Loucy (cell line): ENCODE data around the gene VPS4B.

Source experiments
- H2AFZ ChIP-seq: fragments of 200-600 bp; sonication (generic); 2 replicates; pipeline ENCODE4 v1.6.0; 2016; ENCODE audit warnings: antibody characterized with exemption, mild to moderate bottlenecking, low read length, moderate library complexity
- H3F3A ChIP-seq: fragments of 200-600 bp; 2 replicates; pipeline ENCODE4 v1.6.0; 2016; ENCODE audit warnings: antibody characterized with exemption, low read depth, mild to moderate bottlenecking
- H3K27me3 ChIP-seq: fragments of 200-600 bp; sonication (generic); 2 replicates; pipeline ENCODE4 v1.6.1; 2014; ENCODE audit warnings: low read length, mild to moderate bottlenecking; ENCODE audit not compliant: insufficient read depth, poor library complexity, severe bottlenecking
- H3K36me3 ChIP-seq: fragments of 200-600 bp; sonication (generic); 2 replicates; pipeline ENCODE4 v1.6.1; 2016; ENCODE audit warnings: low read length; ENCODE audit not compliant: insufficient read depth
- H3K4me1 ChIP-seq: fragments of 200-600 bp; sonication (generic); 2 replicates; pipeline ENCODE4 v1.5.1; 2014; ENCODE audit warnings: low read length, mild to moderate bottlenecking; ENCODE audit not compliant: insufficient read depth, poor library complexity, severe bottlenecking
- H3K4me2 ChIP-seq: fragments of 200-600 bp; sonication (generic); 2 replicates; pipeline ENCODE4 v1.6.0; 2014; ENCODE audit warnings: antibody characterized with exemption, low read length, low read depth, mild to moderate bottlenecking; ENCODE audit not compliant: poor library complexity, severe bottlenecking
- H3K4me3 ChIP-seq: fragments of 200-600 bp; sonication (generic); 2 replicates; pipeline ENCODE4 v1.5.1; 2014; ENCODE audit warnings: low read length, mild to moderate bottlenecking, mixed read lengths; ENCODE audit not compliant: poor library complexity, severe bottlenecking
- H3K79me2 ChIP-seq: fragments of 200-600 bp; sonication (generic); 2 replicates; pipeline ENCODE4 v1.6.1; 2014; ENCODE audit warnings: low read length; ENCODE audit not compliant: insufficient read depth
- H3K9ac ChIP-seq: fragments of 200-600 bp; sonication (generic); 2 replicates; pipeline ENCODE4 v1.6.0; 2014; ENCODE audit warnings: mild to moderate bottlenecking, low read depth, low read length, moderate library complexity; ENCODE audit not compliant: poor library complexity, severe bottlenecking
- H3K9me2 ChIP-seq: fragments of 200-600 bp; sonication (generic); replicated peaks from 2 replicates; pipeline ENCODE4 v1.6.1; 2016; ENCODE audit warnings: low read depth, low read length, mixed read lengths
- H3K9me3 ChIP-seq: fragments of 200-600 bp; sonication (generic); 2 replicates; pipeline ENCODE4 v1.6.1; 2014; ENCODE audit warnings: mild to moderate bottlenecking, antibody characterized with exemption, low read length, low read depth; ENCODE audit not compliant: insufficient read depth
- H4K20me1 ChIP-seq: fragments of 200-600 bp; sonication (generic); 2 replicates; pipeline ENCODE4 v1.6.0; 2014; ENCODE audit warnings: antibody characterized with exemption, low read length, mild to moderate bottlenecking; ENCODE audit not compliant: insufficient read depth, poor library complexity, severe bottlenecking
- EZH2phosphoT487 ChIP-seq: fragments of 200-600 bp; IDR thresholded peaks from 2 replicates; pipeline ENCODE4 v1.6.1; 2018; ENCODE audit warnings: antibody characterized with exemption, mild to moderate bottlenecking, moderate library complexity, borderline replicate concordance
- TF ChIP-seq, protein P1 (sequence below): fragments of 200-600 bp; sonication (generic); conservative IDR thresholded peaks from 2 replicates; pipeline ENCODE4 v1.5.1; 2014; ENCODE audit warnings: mild to moderate bottlenecking, antibody characterized with exemption, low read length

Gene VPS4B

DNA sequence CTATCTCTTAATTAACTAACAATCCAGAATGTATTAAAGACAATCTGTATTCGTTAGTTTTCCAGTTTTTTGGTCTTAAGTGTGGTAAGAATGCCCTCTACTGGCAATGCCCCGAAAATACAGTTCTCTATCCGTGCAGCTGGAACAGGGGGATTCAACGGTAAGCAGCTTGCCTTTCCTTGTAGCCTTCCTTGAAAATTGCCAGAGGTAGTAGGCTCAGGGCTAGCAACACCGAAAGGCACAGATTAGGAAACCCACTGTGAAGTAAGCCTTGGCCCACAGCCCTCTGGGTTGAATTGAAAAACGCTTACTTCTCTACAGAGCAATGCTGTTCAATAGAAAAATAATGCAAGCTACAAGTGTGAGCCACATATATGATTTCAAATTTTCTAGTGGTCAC is 17.1 kb upstream of the VPS4B start:
- Histone ChIP-seq H3F3A (no peaks in the 10 kb centered on the region), H3K9ac (no peak overlapping the region), H3K27me3 (no peaks in the 10 kb centered on the region), H3K36me3 (no peaks in the 10 kb centered on the region), H3K79me2 (no peaks in the 10 kb centered on the region), H2AFZ (peak overlapping the region; percentile 88; the same call in 1 of the 2 replicates), H3K4me3 (no peak overlapping the region), H3K9me3 (no peaks in the 10 kb centered on the region), H3K4me2 (no peak overlapping the region), H3K9me2 (no peaks in the 10 kb centered on the region), H3K4me1 (peaks cover 2% of the 10 kb centered on the region), H4K20me1 (no peaks in the 10 kb centered on the region)
- TF ChIP-seq, protein P1, sequence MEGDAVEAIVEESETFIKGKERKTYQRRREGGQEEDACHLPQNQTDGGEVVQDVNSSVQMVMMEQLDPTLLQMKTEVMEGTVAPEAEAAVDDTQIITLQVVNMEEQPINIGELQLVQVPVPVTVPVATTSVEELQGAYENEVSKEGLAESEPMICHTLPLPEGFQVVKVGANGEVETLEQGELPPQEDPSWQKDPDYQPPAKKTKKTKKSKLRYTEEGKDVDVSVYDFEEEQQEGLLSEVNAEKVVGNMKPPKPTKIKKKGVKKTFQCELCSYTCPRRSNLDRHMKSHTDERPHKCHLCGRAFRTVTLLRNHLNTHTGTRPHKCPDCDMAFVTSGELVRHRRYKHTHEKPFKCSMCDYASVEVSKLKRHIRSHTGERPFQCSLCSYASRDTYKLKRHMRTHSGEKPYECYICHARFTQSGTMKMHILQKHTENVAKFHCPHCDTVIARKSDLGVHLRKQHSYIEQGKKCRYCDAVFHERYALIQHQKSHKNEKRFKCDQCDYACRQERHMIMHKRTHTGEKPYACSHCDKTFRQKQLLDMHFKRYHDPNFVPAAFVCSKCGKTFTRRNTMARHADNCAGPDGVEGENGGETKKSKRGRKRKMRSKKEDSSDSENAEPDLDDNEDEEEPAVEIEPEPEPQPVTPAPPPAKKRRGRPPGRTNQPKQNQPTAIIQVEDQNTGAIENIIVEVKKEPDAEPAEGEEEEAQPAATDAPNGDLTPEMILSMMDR: peak; percentile 94
- TF ChIP-seq EZH2phosphoT487: no peak

DNA sequence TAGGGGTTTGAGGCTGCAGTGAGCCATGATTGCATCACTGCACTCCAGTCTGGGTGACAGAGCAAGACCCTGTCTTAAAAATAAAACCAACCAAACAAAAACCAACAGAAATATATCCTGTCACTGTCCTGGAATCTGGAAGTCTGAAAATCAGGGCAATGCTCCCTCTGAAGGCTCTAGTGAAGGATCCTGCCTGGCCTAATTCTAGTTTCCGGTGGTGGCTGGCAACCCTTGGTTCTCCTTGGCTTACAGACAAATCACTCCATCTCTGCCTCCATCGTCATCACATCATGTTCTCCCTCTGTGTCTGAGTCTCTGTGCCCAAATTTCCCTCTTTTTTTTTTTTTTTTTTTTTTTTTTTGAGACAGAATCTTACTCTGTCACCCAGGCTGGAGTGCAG is 15.9 kb upstream of the VPS4B start:
- Histone ChIP-seq H2AFZ (peak overlapping the region; percentile 73; the same call in 1 of the 2 replicates), H3K9ac (no peak overlapping the region), H3F3A (no peaks in the 10 kb centered on the region), H3K4me2 (no peak overlapping the region), H3K79me2 (no peaks in the 10 kb centered on the region), H3K4me1 (no peaks in the 10 kb centered on the region), H3K4me3 (no peak overlapping the region), H4K20me1 (no peaks in the 10 kb centered on the region), H3K27me3 (no peaks in the 10 kb centered on the region), H3K9me3 (no peaks in the 10 kb centered on the region), H3K36me3 (no peaks in the 10 kb centered on the region), H3K9me2 (no peaks in the 10 kb centered on the region)
- TF ChIP-seq, protein P1: no peak
- TF ChIP-seq EZH2phosphoT487: no peak

DNA sequence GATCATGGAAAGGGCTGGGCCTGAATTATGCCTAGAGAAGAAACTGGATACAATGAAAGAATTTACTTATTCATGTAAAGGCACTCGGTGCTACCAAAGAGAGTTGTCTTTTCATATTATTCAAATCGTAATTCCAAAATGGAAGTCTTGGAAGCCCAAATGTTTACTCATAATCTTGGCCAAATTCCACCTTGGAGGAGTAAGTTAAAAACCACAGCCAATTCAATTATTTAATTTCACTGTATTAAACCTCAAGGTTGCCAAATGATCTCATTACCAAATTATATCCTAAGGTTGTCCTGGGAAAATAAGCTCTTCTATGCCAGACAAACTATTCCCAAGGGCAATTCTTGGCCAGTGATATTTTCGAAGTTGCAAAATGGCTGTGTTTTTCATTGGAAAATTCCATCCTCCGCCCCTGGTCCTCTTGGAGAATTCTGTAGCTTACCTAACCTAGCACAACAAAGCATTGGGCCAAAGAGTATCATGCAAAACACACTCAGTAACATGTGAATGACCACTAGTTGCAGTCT is 11.1 kb upstream of the VPS4B start:
- Histone ChIP-seq H3K4me2 (no peak overlapping the region), H3K79me2 (no peaks in the 10 kb centered on the region), H4K20me1 (no peaks in the 10 kb centered on the region), H2AFZ (no peak overlapping the region), H3K36me3 (no peaks in the 10 kb centered on the region), H3K27me3 (no peaks in the 10 kb centered on the region), H3K9me3 (no peaks in the 10 kb centered on the region), H3K4me1 (no peaks in the 10 kb centered on the region), H3F3A (no peaks in the 10 kb centered on the region), H3K4me3 (no peak overlapping the region), H3K9me2 (no peaks in the 10 kb centered on the region), H3K9ac (no peak overlapping the region)
- TF ChIP-seq EZH2phosphoT487: no peak
- TF ChIP-seq, protein P1: no peak
